Endodermal cell (in vitro differentiated cells): ENCODE data around the gene PLA2R1. TPM values are rescaled to one million over a fixed set of nuclear protein-coding genes. Genes with fewer than 3 reads are reported as not detected.
A peak's percentile ranks its signal among the peaks of the same experiment; 100 is the strongest.

Experiments
- DNase-seq: peaks from one replicate; pipeline ENCODE4 v3.0.0-alpha.2; 2017
- H3K27ac ChIP-seq: 2 replicates; pipeline ENCODE4 v1.5.1; 2013; ENCODE audit warnings: mild to moderate bottlenecking, low read depth, low read length, moderate library complexity
- H3K27me3 ChIP-seq: 2 replicates; pipeline ENCODE4 v1.6.1; 2013; ENCODE audit warnings: mild to moderate bottlenecking, low read length, moderate library complexity; ENCODE audit not compliant: insufficient read depth, control insufficient read depth, poor library complexity, severe bottlenecking
- H3K36me3 ChIP-seq: 2 replicates; pipeline ENCODE4 v1.7.0; 2013; ENCODE audit warnings: mild to moderate bottlenecking, low read length, moderate library complexity; ENCODE audit not compliant: control insufficient read depth, insufficient read depth
- H3K4me1 ChIP-seq: one replicate; pipeline ENCODE4 v1.7.0; 2013; ENCODE audit warnings: low read length; ENCODE audit not compliant: control insufficient read depth, insufficient read depth
- H3K4me3 ChIP-seq: 2 replicates; pipeline ENCODE4 v1.5.1; 2013; ENCODE audit warnings: mild to moderate bottlenecking, low read length, moderate library complexity
- H3K9ac ChIP-seq: 2 replicates; pipeline ENCODE4 v1.6.1; 2013; ENCODE audit warnings: mild to moderate bottlenecking, low read length, moderate library complexity; ENCODE audit not compliant: poor library complexity, severe bottlenecking; ENCODE audit errors: extremely low read depth
- H3K9me3 ChIP-seq: 2 replicates; pipeline ENCODE4 v1.6.1; 2013; ENCODE audit warnings: mild to moderate bottlenecking, low read length, moderate library complexity; ENCODE audit not compliant: control insufficient read depth
- H3K27ac Mint-ChIP-seq: 2 replicates; pipeline ENCODE4 v1.8.0; 2020; ENCODE audit warnings: mixed read lengths
- H3K27me3 Mint-ChIP-seq: 2 replicates; pipeline ENCODE4 v1.8.0; 2021; ENCODE audit warnings: mild to moderate bottlenecking, mixed read lengths; ENCODE audit not compliant: insufficient read depth
- H3K36me3 Mint-ChIP-seq: 2 replicates; pipeline ENCODE4 v1.8.0; 2020; ENCODE audit warnings: low read depth, mixed read lengths
- H3K4me1 Mint-ChIP-seq: 2 replicates; pipeline ENCODE4 v1.8.0; 2020; ENCODE audit warnings: mixed read lengths
- H3K4me3 Mint-ChIP-seq: 2 replicates; pipeline ENCODE4 v1.8.0; 2020; ENCODE audit warnings: mild to moderate bottlenecking, moderate library complexity, mixed read lengths
- H3K9me3 Mint-ChIP-seq: 2 replicates; pipeline ENCODE4 v1.8.0; 2020; ENCODE audit warnings: mild to moderate bottlenecking, mixed read lengths
- CTCF ChIP-seq: fragments of 200-600 bp; sonication (generic); conservative IDR thresholded peaks from 2 replicates; pipeline ENCODE4 v1.5.0; 2021; ENCODE audit warnings: antibody characterized with exemption, mild to moderate bottlenecking
- WGBS, 2 experiments: methylation state at CpG; one replicate each; pipeline versions ENCODE4 v1.1.5 to v1.1.7; 2013; ENCODE audit warnings: missing lambda C conversion rate in 2 of 2, mixed read lengths in 1 of 2; ENCODE audit not compliant: insufficient coverage in 1 of 2, insufficient read length in 1 of 2; 5-methylcytosine and 5-hydroxymethylcytosine counted together
- total RNA-seq, 2 donors: library from RNA; stranded (reverse); fragmentation: NEBNext Ultra II Directional in 1 of 2; extraction: Animal tissue kit (Norgen Biotek cat#: 25700) in 1 of 2; gene quantifications; 2 replicates in 1 of 2; 3 replicates in 1 of 2; pipeline ENCODE4 v1.2.1, GENCODE V29; 2021

The PLA2R1 gene
- total RNA-seq, 2 donors from 2014 or later = 1.4 to 1.8 TPM

GRCh38 chr2:160063271-160063670, 856 bp upstream of the PLA2R1 start:
- H3K27me3 Mint-ChIP-seq = peaks cover 46% of the 10 kb centered on the region
- TF ChIP-seq CTCF = no peak
- H3K36me3 Mint-ChIP-seq = peaks cover 5% of the 10 kb centered on the region
- H3K4me1 Mint-ChIP-seq = peaks cover 8% of the 10 kb centered on the region
- H3K27ac Mint-ChIP-seq = no peak overlapping the region
- DNase-seq = peak; percentile 58
- WGBS, 2 experiments = 48 to 58% methylated on average over 3 to 5 of the region's 5 CpGs
- H3K4me1 ChIP-seq = no peaks in the 10 kb centered on the region
- H3K9me3 Mint-ChIP-seq = peaks cover 26% of the 10 kb centered on the region
- no peaks in the 10 kb centered on the region for H3K36me3 ChIP-seq
- H3K9me3 ChIP-seq = peaks cover 34% of the 10 kb centered on the region
- peak overlapping the region; percentile 83 for H3K4me3 ChIP-seq
- H3K9ac ChIP-seq = no peak overlapping the region
- no peak overlapping the region for H3K27ac ChIP-seq
- H3K27me3 ChIP-seq = peaks cover 26% of the 10 kb centered on the region
- peak overlapping the region; percentile 77 for H3K4me3 Mint-ChIP-seq

- H3K27ac ChIP-seq = no peak overlapping the region
- no peaks in the 10 kb centered on the region for H3K4me1 ChIP-seq
- Mint-ChIP-seq H3K27me3 (peaks cover 50% of the 10 kb centered on the region), H3K9me3 (peaks cover 15% of the 10 kb centered on the region), H3K4me1 (peaks cover 8% of the 10 kb centered on the region), H3K36me3 (peaks cover 3% of the 10 kb centered on the region), H3K4me3 (peak overlapping the region; percentile 77), H3K27ac (no peak overlapping the region)
- no peaks in the 10 kb centered on the region for H3K36me3 ChIP-seq
- TF ChIP-seq CTCF = no peak
- peaks cover 20% of the 10 kb centered on the region for H3K9me3 ChIP-seq
- no peak for DNase-seq
- H3K27me3 ChIP-seq = peaks cover 26% of the 10 kb centered on the region
- WGBS, 2 experiments = 6 to 16% methylated on average over 6 to 27 of the region's 27 CpGs
- peak overlapping the region; percentile 83 for H3K4me3 ChIP-seq
- peak overlapping the region; percentile 32 for H3K9ac ChIP-seq
Measured at GRCh38 chr2:160061944-160062291, 497 bp downstream of the PLA2R1 start.

- Histone ChIP-seq H3K4me3 (peak overlapping the region; percentile 83), H3K4me1 (no peaks in the 10 kb centered on the region), H3K36me3 (no peaks in the 10 kb centered on the region), H3K27ac (no peak overlapping the region), H3K27me3 (peaks cover 26% of the 10 kb centered on the region), H3K9me3 (peaks cover 16% of the 10 kb centered on the region), H3K9ac (no peak overlapping the region)
- 89% methylated on average over 15 to 18 of the region's 18 CpGs for WGBS, 2 experiments
- Mint-ChIP-seq H3K9me3 (peaks cover 13% of the 10 kb centered on the region), H3K27me3 (peaks cover 50% of the 10 kb centered on the region), H3K36me3 (peaks cover 2% of the 10 kb centered on the region), H3K4me1 (peaks cover 8% of the 10 kb centered on the region), H3K4me3 (peak overlapping the region; percentile 77), H3K27ac (no peak overlapping the region)
- no peak for DNase-seq
- TF ChIP-seq CTCF = no peak
Measured at GRCh38 chr2:160061533-160061932, 882 bp downstream of the PLA2R1 start.
